ENCODE measurements around the gene MACF1.
"Not testable (repeated sequence)": the region's sequence is repeated elsewhere in the genome, so short reads cannot be mapped to it uniquely, and the experiment has no call there.

MACF1 gene

DNA sequence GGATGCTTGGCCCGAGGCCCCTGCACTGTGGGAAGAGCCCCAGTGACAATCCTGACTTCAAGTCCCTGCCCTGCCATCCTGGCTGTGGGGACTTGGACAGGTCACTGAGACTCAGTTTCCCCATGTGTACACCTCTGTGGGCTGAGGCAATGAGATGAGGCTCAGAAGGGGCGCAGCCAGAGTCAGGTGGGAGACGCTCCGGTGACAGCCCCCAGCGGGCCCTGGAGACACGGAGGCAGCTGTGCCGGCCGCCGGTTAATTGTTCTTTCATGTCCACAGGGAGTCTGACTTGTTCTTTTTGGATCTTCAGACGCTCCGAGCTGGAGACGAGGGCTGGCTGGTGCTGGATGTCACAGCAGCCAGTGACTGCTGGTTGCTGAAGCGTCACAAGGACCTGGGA is 307.0 kb downstream of the MACF1 start:
- not testable (repeated sequence) for DNase-seq (ENCODE audit: low read depth in 2 of 2)

DNA sequence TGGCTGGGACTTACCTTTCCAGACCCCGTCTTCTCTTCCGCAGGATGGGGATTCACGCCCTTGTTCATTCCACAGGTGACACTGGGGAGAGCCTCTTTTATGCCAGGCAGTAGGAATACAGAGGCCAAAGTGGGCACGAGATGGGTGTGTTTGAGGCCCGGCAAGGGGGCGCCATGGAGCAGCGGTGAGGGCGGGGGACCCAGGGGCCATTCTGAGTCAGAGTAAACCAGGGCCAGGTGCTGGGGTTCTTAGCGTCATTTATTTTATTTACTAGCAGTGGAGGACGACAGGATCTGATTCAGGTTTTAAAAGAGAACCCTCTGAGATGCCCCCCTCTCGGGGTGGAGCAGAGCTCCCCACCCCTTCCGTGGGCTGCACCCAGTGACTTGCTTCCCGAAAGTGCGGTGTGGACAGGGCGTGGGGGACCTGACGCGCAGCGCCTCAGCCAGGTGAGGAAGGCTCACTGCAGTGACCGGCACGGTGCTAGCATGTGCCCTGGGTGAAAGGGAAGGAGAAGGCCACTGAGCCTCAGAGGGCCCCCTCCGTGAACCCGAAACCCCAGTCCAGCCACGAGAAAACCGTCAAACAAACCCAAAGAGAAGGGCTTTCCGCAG is 307.8 kb downstream of the MACF1 start:
- DNase-seq (ENCODE audit: low read depth in 2 of 2): not testable (repeated sequence)

DNA sequence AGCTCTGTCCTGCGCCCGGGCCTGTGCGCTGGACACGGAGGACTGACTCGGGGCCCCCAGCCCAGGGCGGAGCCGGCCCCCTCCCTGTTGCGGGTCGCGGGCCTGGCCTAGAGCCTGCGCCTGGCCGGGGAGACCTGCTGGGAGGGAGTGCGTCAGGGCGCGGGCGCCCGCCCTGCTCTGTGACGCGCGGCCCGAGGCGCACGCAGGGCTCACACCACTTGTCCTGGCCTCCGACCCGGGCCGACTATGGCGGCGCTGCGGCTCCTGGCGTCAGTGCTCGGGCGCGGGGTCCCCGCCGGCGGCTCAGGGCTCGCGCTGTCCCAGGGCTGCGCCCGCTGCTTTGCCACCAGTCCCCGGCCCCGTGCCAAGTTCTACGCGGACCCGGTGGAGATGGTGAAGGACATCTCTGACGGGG is 310.2 kb downstream of the MACF1 start:
- not testable (repeated sequence) for DNase-seq (ENCODE audit: low read depth in 2 of 2)

DNA sequence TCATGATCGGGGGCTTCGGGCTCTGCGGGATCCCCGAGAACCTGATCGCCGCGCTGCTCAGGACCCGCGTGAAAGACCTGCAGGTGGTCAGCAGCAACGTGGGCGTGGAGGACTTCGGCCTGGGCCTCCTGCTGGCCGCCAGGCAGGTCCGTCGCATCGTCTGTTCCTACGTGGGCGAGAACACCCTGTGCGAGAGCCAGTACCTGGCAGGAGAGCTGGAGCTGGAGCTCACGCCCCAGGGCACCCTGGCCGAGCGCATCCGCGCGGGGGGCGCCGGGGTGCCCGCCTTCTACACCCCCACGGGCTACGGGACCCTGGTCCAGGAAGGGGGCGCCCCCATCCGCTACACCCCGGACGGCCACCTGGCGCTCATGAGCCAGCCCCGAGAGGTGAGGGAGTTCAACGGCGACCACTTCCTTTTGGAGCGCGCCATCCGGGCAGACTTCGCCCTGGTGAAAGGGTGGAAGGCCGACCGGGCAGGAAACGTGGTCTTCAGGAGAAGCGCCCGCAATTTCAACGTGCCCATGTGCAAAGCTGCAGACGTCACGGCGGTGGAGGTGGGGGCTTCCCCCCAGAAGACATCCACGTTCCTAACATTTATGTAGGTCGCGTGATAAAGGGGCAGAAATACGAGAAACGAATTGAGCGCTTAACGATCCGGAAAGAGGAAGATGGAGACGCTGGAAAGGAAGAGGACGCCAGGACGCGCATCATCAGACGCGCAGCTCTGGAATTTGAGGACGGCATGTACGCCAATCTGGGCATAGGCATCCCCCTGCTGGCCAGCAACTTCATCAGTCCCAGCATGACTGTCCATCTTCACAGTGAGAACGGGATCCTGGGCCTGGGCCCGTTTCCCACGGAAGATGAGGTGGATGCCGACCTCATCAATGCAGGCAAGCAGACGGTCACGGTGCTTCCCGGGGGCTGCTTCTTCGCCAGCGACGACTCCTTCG is 310.9 kb downstream of the MACF1 start:
- not testable (repeated sequence) for DNase-seq (ENCODE audit: low read depth in 2 of 2)

DNA sequence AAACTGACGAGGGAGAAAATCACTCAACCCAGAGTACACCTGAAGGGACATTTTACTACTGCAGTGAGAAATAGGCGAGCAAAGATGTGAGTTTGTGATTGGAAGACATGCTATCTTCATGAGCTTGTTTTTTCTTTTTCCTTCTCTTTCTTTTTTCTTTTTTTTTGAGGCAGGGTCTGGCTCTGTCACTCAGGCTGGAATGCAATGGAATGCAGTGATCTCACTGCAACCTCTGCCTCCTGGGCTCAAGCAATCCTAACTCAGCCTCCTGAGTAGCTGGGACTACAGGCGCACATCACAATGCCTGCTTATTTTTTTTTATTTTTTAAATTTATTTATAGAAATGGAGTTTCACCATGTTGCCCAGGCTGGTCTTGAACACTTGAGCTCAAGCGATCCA is 312.3 kb downstream of the MACF1 start:
- DNase-seq (ENCODE audit: low read depth in 2 of 2): not testable (repeated sequence)

DNA sequence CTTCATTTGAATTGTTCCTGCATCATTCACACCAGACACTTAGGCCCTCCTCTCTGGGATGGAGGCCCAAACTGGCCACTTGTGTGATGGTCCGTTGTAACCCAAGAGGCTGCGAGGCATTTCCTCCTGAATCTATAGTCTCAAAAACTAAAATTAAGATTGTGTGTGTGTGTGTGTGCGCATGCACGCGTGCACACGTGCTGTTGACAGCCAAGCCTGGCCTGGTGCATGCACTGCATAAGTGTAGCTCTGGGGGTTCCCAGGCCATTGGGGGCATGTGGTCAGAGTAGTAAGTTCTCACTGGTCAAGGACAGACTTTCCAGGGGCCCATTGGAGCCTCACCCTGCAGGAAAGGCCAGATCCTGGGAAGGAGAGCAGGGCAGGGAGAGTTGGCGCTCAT is 313.4 kb downstream of the MACF1 start:
- DNase-seq (ENCODE audit: low read depth in 2 of 2): not testable (repeated sequence)

DNA sequence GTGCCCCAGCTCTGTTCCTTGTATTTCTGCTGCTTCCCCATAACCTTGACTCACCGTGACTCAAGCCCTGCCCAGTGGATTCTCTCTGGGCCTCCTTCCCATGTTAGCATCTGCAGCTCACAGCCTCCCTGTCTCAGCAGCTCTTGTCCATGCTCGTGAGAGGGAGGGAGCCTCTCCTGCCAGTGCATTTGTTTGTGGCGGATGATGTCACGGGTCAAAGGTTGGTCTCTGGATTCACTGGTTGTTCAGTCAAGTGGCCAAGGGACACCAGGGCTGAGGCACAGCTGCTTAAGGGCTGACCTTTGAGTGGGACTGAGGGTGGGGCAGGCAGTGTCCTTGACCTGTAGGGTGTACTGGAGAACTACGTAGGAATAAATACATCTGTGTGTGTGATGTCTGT is 314.9 kb downstream of the MACF1 start:
- DNase-seq (ENCODE audit: low read depth in 2 of 2): not testable (repeated sequence)

DNA sequence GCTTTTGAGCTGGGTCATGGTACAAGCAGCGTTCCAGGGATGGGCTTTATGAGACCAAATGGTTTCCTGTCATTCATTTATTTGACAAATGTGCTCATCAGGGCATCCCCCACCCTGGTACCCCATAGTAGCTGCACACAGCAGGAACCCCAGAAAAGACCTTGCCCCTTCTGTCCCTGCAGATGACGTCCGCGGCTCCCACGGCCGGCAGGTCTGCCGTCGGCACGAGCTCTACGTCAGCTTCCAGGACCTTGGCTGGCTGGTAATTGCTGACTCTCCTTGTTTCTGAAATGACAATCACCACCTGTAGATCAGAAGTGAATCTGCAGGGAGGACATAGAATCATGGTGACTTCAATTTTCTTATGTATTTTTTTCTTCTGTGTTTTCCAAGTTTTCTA is 317.7 kb downstream of the MACF1 start:
- not testable (repeated sequence) for DNase-seq (ENCODE audit: low read depth in 2 of 2)

DNA sequence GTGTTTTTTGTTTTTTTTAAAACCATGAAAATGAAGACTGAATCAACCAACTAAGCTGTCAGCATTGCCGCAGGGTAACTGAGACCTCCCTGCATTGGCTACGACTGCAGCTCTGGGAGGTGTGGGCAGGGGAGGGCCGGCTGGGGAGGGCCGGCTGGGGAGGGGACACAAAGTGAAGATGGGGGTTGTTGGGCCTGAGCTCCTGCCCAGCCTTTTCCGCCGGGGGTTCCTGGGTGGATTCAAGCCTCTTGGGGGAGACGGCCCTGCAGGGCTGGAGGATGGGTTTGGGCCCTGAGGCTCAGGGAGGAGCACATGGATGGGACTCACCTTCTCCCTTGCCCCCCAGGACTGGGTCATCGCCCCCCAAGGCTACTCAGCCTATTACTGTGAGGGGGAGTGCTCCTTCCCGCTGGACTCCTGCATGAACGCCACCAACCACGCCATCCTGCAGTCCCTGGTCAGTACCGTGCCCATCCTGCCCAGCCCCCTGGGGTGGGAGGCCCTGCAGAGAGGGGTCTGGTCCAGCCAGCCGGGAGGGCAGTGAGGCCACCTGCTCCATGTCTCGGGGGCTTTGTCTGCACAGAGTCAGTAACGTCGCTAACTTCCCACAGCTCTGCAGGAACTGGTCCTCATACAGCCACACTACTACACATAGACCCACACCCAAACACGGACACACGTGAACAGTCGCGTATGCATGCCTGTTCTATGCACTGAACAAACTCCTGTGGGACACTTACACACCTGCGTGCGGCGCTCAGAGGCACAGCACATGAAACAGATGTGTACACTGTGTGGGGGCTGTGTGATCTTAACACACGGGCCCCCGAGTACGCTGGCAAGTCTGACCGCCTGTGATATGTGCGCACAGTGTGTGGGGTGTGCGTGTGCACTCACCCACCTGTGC is 318.4 kb downstream of the MACF1 start:
- DNase-seq (ENCODE audit: low read depth in 2 of 2): no peak

DNA sequence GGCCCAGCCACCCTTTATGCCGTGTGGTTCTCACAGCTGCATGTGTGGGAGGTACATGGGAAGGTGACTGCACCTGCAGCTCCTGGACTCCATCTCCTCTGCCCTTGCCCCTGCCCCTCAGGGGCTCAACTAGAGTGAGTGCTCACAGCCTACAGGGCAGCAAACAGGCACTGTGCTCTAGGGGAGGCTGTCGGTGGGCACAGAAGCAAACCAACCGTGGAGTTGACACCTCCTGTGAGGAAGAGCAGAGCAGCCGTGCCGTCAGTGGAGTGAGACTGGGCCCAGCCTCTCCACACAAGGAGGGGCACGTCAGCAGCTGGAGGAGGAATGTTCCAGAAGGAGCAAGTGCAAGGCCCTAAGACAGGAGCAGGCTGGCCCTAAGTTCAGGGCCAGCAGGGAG is 319.7 kb downstream of the MACF1 start:
- DNase-seq (ENCODE audit: low read depth in 2 of 2): no peak

DNA sequence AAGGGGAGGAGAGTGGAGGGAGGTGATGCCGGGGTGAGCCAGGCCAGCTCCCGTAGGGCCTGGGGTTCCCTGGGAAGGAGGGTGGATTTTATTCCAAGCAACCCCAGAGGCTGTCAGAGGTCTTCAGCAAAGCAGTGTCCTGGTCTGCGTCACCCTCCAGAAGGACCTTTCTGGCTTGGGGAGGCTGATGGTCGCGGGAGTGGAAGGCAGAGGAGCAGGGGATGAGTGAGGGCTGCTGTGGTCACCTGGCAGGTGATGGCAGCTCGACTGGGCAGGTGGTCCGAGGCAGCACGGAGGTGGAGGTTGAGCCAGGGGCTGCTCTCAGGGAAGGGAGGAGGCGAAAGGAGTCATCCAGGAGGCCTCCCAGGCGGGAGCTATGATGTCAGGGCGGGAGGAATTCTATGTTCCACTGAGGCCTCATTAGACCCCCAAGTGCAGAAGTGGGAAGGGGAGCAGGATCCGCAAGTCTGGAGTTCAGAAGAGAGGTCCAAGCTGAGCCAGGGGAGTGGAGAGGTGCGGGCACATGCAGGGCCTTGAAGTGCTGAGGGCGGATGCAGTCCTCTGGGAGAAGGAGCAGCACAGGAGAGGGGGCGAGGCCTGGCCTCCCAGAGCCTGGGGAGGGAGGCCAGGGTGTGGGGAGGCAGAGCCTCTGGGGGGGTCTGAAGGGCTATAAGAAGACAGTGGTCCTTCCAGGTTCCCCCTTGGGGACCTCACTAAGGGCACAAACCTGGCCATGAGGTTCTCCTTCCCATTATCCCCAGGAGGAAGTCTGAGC is 320.3 kb downstream of the MACF1 start:
- no peak for DNase-seq (ENCODE audit: low read depth in 2 of 2)

DNA sequence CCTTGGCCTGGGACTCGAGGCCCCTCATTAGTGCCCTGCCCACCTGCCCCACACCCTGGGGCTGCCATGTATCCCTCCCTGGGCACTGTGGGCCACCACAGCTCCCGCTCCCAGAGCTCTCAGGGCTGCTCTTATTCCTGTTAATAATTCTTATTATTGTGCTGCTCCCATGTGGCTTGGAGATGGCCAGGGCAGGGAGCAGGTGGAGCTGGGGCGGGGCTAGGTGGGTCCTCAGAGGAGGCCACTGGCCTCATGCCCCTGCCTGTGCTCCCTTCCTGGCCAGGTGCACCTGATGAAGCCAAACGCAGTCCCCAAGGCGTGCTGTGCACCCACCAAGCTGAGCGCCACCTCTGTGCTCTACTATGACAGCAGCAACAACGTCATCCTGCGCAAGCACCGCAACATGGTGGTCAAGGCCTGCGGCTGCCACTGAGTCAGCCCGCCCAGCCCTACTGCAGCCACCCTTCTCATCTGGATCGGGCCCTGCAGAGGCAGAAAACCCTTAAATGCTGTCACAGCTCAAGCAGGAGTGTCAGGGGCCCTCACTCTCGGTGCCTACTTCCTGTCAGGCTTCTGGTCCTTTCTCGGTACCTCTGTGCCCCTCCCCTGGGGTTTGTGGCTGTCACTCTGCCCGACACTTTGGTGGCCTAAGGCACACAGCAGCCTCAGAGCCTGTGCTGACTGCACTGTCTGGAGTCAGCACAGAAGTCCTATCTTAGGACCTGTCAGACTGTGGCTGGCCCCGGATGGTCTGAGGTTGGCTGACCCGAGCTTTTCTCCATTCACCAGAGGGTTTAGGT is 321.1 kb downstream of the MACF1 start:
- DNase-seq (ENCODE audit: low read depth in 2 of 2): no peak

DNA sequence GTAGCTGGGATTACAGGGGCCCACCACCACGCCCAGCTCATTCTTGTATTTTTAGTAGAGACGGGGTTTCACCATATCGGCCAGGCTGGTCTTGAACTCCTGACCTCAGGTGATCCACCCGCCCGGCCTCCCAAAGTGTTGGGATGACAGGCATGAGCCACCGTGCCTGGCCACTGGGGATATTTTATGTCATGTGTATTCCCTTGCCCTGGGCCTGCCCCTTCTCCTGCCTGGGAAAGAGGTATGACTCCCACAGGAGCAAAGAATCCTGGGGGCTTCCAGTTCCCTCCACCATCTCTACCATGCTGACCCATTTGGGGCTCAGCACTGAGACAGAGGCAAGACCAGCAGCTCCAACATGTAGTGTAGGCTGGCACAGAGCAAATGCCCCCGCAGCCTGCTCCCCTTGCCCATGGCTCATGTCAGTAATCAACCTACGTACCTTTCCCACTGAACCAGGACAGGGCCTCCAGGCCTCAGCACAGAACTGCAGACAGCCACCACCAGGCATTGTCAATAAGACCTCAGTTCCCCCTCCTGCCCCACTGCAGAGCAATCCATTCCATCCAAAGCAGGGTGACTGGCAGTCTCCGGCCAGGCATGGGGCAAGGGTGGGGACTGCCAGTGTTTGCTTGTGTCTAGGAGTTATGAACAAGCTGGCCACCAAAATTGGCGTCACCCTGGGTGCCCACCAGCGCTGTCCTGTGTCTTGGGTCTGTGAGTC is 322.1 kb downstream of the MACF1 start:
- no peak for DNase-seq (ENCODE audit: low read depth in 2 of 2)

DNA sequence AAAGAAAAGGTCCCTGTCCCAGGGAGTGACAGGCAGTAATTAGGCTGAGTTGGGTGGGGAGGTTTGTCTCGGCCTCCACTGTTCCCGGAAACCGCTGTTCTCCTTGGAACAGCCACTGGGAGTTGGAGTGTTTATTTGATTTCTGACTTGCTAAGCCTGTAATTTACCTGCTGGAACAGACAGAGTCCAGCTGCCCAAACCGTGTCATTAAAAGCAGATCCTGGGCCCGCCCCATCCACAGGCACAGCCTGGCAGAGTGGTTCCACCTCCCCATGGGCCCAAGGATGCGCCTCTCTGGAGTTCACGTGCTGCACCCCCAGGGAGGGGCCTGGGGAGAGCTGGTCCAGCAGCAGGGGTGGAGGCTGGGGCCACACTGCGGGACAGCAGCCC is 322.7 kb downstream of the MACF1 start:
- not testable (repeated sequence) for DNase-seq (ENCODE audit: low read depth in 2 of 2)

DNA sequence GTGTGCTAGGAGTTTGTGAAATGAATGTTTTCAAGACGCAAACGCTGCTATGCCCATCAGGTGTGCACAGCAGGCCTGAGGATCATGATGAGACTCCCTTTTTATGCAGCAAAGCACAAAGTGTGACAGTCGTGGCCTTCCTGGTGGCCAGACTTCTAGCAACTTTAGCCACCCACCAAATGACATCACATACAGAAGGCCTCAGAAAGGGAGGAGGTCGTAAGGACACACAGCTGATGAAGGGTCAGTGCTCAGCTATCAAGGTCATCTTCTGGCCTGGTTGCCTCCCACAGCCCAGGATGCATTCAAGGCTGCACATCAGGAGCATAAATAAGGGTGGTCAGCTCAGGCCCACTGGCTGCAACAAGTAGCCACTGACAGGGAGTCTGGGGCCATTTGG is 323.6 kb downstream of the MACF1 start:
- DNase-seq (ENCODE audit: low read depth in 2 of 2): no peak

DNA sequence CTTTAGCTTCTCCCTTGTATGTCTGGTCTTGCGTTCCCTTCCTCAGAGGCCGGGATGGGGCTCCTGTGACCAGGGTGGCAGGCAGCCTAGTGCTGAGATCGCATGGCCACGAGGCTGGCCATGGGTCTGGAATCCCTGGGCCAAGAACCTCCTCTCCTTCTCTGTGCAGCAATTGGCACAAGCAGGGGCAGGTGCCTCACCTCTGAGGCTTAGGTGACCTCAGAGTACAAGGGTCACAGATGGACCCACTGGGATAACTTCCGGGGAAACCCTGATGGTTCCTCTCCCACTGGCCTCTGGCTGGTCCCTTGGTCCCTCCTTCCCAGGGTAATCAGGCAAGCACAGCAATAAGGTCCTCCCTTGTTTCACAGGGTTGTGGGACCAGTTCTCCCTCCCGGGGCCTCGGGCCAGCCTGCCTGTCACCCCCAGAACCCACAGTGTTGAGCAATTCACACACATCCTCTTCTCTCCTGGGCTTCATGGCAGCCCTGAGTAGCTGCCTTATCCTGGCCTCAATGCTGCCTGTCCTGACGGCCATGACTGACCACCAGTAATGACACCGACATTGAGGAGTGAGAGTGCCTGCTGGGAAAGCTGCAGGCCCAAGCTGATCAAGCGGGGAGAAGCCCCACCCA is 325.5 kb downstream of the MACF1 start:
- no peak for DNase-seq (ENCODE audit: low read depth in 2 of 2)

DNA sequence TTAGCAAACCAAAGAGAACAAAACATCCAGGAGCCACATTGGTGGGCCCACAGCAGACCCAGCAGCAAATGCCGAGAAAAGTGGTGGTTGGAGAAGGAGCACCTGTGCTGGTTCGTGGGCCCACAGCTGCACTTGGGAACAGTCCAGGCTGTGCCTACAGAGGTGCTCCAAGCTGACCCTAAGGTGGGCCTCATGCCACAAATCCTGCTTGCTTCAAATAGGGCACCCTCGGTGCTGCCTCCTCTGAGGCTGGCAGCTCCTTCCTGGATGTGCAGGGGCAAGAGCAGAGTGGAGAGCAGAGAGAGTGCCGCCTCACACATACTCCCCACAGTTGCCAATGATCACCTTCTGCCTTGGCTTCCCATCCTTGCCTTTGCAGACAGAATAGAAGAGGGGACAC is 327.0 kb downstream of the MACF1 start:
- no peak for DNase-seq (ENCODE audit: low read depth in 2 of 2)

DNA sequence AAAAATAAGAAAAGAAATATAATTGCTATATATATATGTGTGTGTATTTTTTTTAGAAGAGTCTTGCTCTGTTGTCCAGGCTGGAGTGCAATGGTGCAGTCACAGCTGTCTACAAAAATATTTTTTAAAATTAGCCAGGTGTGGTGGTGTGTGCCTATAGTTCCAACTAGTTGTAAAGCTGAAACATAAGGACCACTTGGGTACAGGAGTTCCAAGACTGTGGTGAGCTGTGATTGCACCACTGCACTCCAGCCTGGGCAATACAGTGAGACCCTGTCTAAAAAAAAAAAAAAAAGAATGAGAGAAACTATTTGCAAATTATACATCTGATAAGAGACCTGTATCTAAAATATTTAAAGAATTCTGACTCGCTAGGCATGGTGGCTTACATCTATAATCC is 328.9 kb downstream of the MACF1 start:
- no peak for DNase-seq (ENCODE audit: low read depth in 2 of 2)

Measured in activated CD4-positive, alpha-beta T cell treated with anti-CD3 and anti-CD28 coated beads for 24 hours (primary cell).